ENCODE results near the gene GFM2. TPM values are rescaled to one million over a fixed set of nuclear protein-coding genes. Genes with fewer than 3 reads are reported as not detected.

The GFM2 gene
- total and polyA plus RNA-seq, 2 of the 13 experiments (the other 11 are each of a cell fraction or from before 2014, with no cell fraction given) = 22.0 to 41.6 TPM

- TF ChIP-seq ZNF451 (CRISPR knock-in tag; IDR thresholded peaks at IDR 0.05) = peak; percentile 66; the same call in 1 of the 2 replicates
- TF ChIP-seq ZNF260 (CRISPR knock-in tag; IDR thresholded peaks at IDR 0.05; ENCODE audit: borderline replicate concordance, low read depth) = no peak
- no peak; the same call in 1 of the 2 replicates for TF ChIP-seq HBP1 (CRISPR knock-in tag; IDR thresholded peaks at IDR 0.05; ENCODE audit: low read depth)
- TF ChIP-seq ZNF543 (CRISPR knock-in tag; IDR thresholded peaks at IDR 0.05) = no peak
- TF ChIP-seq ZFP1 (CRISPR knock-in tag; IDR thresholded peaks at IDR 0.05) = no peak
- 0 out of 2 replicates have a peak, but pooled peaks have one; percentile 7 for TF ChIP-seq TMF1 (CRISPR knock-in tag; IDR thresholded peaks at IDR 0.05; ENCODE audit: low read depth)
- TF ChIP-seq EEA1 (CRISPR knock-in tag; IDR thresholded peaks at IDR 0.05; ENCODE audit: borderline replicate concordance) = no peak
- TF ChIP-seq RBM22 (optimal IDR thresholded peaks at IDR 0.05; ENCODE audit: low read length) = no peak
- no peak; the same call in 1 of the 2 replicates for TF ChIP-seq ZNF878 (CRISPR knock-in tag; IDR thresholded peaks at IDR 0.05)
- TF ChIP-seq THRA (CRISPR knock-in tag; IDR thresholded peaks at IDR 0.05; ENCODE audit: borderline replicate concordance) = no peak
- no peak for TF ChIP-seq ZNF552 (CRISPR knock-in tag; IDR thresholded peaks at IDR 0.05; ENCODE audit: borderline replicate concordance)
- TF ChIP-seq ZNF343 (CRISPR knock-in tag; IDR thresholded peaks at IDR 0.05) = no peak
- TF ChIP-seq, protein P1, sequence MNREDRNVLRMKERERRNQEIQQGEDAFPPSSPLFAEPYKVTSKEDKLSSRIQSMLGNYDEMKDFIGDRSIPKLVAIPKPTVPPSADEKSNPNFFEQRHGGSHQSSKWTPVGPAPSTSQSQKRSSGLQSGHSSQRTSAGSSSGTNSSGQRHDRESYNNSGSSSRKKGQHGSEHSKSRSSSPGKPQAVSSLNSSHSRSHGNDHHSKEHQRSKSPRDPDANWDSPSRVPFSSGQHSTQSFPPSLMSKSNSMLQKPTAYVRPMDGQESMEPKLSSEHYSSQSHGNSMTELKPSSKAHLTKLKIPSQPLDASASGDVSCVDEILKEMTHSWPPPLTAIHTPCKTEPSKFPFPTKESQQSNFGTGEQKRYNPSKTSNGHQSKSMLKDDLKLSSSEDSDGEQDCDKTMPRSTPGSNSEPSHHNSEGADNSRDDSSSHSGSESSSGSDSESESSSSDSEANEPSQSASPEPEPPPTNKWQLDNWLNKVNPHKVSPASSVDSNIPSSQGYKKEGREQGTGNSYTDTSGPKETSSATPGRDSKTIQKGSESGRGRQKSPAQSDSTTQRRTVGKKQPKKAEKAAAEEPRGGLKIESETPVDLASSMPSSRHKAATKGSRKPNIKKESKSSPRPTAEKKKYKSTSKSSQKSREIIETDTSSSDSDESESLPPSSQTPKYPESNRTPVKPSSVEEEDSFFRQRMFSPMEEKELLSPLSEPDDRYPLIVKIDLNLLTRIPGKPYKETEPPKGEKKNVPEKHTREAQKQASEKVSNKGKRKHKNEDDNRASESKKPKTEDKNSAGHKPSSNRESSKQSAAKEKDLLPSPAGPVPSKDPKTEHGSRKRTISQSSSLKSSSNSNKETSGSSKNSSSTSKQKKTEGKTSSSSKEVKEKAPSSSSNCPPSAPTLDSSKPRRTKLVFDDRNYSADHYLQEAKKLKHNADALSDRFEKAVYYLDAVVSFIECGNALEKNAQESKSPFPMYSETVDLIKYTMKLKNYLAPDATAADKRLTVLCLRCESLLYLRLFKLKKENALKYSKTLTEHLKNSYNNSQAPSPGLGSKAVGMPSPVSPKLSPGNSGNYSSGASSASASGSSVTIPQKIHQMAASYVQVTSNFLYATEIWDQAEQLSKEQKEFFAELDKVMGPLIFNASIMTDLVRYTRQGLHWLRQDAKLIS (CRISPR knock-in tag; IDR thresholded peaks at IDR 0.05) = no peak
- TF ChIP-seq, protein P2, sequence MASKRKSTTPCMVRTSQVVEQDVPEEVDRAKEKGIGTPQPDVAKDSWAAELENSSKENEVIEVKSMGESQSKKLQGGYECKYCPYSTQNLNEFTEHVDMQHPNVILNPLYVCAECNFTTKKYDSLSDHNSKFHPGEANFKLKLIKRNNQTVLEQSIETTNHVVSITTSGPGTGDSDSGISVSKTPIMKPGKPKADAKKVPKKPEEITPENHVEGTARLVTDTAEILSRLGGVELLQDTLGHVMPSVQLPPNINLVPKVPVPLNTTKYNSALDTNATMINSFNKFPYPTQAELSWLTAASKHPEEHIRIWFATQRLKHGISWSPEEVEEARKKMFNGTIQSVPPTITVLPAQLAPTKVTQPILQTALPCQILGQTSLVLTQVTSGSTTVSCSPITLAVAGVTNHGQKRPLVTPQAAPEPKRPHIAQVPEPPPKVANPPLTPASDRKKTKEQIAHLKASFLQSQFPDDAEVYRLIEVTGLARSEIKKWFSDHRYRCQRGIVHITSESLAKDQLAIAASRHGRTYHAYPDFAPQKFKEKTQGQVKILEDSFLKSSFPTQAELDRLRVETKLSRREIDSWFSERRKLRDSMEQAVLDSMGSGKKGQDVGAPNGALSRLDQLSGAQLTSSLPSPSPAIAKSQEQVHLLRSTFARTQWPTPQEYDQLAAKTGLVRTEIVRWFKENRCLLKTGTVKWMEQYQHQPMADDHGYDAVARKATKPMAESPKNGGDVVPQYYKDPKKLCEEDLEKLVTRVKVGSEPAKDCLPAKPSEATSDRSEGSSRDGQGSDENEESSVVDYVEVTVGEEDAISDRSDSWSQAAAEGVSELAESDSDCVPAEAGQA (IDR thresholded peaks at IDR 0.05; ENCODE audit: low read depth) = no peak
- TF ChIP-seq, protein P2 (CRISPR knock-in tag; IDR thresholded peaks at IDR 0.05; ENCODE audit: borderline replicate concordance) = no peak
Measured at GRCh38 chr5:74684900-74685851, 81.7 kb downstream of the GFM2 start, which contains the start of gene HEXB (continued).
